AML-193 (cell line): Measurements from ENCODE around the gene TSNAXIP1.
A peak's percentile ranks its signal among the peaks of the same experiment; 100 is the strongest.

Source experiments
- DNase-seq, 2 experiments: peaks; one replicate each; lab custom pipeline; 2025; lab: John Stamatoyannopoulos, UW

The TSNAXIP1 gene

DNA sequence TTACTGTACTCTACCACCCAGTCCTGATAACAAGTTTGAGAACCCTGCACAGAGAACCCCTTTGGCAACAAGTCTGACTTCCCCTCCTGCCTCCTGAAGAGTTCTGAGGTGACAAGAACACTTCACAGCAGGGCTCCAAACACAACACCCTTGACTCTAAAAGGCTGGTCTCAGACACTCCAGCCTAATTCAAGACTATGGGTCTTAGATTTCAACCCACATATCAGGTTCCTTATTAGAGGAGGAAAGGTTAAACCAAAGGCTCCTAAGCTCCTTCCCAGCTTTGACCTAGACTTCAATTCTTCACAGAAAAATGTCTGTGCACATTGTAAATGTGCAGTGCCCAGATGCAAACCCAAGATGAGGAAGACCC, 23.4 kb upstream of the TSNAXIP1 start:
- no peak for DNase-seq

DNA sequence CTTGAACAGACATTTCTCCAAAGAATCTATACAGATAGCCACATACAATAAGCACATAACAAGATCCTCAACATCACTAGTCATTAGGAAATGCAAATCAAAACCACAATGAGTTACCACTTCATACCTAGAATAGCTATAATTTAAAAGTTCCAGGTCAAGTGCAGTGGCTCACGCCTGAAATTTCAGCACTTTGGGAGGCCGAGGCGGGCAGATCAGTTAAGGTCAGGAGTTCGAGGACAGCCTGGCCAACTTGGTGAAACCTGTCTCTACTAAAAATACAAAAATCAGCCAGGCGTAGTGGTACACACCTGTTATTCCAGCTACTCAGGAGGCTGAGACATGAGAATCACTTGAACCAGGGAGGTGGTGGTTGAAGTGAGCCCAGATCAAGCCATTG, 20.2 kb upstream of the TSNAXIP1 start:
- no peak for DNase-seq

GRCh38 chr16:67790071-67790470, 16.6 kb upstream of the TSNAXIP1 start:
- DNase-seq, result no peak

- DNase-seq, result no peak
Observed at GRCh38 chr16:67796099-67796718, 10.5 kb upstream of the TSNAXIP1 start.

DNA sequence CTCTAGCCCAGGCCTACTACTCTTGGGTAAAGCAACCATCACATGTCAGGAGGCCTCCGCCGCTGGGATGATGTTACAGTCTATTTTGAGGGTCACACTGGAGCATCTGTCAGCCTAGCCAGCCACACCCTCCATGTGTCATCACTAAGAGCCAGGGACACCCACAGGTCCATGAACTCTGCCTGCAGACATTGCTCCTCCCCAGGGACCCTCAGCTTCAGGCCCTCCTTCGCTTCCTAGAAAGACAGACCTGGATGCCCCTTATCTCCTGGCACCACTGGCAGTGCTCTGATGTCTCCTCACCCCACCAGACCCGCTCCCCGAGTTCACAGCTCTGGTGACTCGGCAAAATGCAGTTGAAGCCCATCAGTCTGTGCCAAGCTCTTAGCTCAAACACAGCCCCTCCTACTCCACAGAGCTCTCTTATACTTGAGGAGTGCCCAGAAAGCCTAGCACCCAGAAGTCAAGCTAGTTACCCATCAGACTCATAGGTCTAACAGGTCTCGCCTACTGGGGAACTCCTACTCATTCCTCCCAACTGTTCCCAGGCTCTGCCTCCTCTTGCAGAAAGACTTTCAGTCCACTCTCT, 6.3 kb upstream of the TSNAXIP1 start:
- DNase-seq, result no peak

DNA sequence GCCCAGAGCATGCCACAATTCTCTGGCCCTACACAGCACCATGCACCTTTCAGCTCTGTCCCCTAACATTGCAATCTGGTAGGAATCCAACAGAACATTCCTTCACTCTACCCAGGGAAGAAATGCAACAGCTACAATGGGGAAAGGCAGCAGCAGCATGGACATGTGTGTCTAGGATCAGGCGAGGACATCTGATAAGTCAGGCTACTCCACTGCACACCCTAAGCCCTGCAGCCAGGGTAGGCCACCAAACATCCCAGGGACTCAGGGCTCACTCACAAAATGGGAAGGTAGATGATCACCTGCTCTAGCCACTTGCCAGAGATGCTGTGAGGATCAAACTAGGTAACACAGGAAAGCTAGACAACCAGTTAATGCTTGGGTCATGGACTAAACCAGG, 5.4 kb upstream of the TSNAXIP1 start:
- DNase-seq, result no peak

DNA sequence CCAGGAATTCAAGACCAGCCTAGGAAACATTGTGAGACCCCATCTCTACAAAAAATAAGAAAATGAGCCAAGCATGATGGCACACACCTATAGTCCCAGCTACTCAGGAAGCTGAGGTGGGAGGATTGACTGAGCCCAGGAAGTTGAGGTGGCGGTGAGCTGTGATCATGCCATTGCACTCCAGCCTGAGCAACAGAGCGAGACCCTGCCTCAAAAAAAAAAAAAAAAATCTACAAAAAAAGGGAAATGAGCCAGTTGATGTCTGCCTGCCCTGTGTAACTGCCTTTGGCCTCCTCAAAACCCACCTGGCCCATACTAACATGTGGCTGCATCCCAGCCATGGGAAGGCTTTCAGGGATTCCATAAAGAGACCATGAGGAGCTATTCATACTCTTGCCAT, 4.8 kb upstream of the TSNAXIP1 start:
- no peak for DNase-seq

DNA sequence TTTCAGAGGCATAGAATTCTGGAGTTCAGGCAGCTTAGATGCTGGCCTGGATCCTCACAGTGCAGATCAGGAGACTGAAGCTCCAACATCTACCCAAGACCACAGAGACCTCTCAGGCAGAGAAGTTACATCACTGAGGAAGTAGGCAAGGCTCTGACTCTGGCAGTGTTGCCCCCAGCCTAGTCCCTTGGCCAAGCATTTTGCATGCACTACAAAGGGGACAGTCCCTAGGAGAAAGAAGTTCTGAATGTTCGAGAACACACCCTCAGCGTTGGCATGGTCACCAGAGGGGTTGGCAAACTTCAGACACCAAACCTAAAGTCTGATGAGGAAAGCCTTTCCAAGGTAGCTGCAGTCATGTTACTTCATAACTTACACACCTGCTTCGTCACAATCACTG, 2.8 kb upstream of the TSNAXIP1 start:
- peak; percentile 25 to 40 for DNase-seq

- no peak for DNase-seq
Observed at GRCh38 chr16:67804853-67805542, 1.7 kb upstream of the TSNAXIP1 start.

- DNase-seq, result no peak
Observed at GRCh38 chr16:67805718-67806427, 816 bp upstream of the TSNAXIP1 start.

- no peak for DNase-seq
Observed at GRCh38 chr16:67807148-67807682, 526 bp downstream of the TSNAXIP1 start.

- no peak for DNase-seq
Observed at GRCh38 chr16:67811899-67812298, 5.2 kb downstream of the TSNAXIP1 start.

DNA sequence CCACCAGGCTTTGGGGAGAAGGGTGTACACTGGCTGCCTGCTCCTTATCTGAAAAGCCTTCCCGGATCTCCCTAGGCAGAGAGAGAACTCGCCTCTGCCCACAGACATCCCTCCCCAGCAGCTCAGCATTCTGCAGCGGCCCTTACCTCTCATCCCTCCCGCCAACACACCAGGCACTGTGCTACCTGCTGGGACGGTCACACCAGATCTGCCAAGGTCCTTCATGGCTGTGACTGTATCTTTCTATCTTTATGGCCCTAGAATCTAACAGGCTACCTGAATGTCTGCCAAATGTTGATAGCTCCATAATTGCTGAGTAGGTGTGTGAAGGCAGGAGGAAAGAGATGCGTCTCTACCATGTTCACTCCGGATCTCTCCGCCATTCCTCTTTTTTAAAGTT, 7.9 kb downstream of the TSNAXIP1 start:
- no peak for DNase-seq

DNA sequence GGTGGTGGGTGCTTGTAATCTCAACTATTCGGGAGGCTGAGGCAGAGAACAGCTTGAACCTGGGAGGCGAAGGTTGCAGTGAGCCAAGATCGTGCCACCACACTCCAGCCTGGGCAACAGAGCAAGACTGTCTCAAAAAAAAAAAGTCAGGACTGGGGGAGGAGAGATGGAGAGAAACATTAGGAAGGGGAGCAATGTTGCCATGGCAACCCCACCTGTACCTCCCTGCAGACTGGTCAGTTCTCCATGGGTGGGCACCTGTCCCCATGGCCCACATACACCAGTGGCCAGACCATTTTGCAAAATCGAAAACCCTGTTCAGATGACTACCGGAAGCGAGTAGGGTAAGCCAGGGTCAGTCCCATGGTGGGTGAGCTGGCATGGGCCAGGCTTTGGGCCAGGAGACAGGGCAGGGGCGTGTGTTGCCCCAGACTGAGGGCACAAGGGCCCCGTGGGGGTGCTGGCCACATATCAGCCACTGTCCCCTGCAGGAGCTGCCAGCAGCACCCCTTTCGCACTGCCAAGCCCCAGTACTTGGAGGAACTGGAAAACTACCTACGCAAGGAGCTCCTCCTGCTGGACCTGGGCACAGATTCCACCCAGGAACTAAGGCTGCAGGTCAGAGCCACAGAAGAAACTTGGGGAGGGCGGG, 14.0 kb downstream of the TSNAXIP1 start:
- no peak for DNase-seq

DNA sequence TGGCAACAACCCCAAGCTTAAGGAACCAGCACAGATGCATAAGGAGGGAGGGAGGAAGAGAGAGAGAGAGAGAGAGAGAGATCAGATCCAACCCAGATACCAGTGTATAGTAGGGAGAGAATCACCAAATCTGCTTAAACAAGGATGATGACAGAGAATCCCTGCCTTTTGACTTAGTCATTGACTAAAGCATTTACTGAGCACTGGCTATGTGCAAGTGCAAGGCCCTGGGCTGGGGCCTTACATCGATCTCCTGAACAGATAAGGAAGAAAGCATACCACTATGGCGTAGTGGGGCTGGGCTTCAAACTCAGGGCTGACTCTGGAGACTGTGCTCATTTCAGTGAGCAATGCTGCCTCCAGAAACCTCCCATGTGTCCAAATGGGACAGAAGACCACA, 15.8 kb downstream of the TSNAXIP1 start:
- no peak for DNase-seq

GRCh38 chr16:67825119-67825518, 18.4 kb downstream of the TSNAXIP1 start:
- no peak for DNase-seq

GRCh38 chr16:67825906-67826305, 19.2 kb downstream of the TSNAXIP1 start:
- DNase-seq, result no peak

DNA sequence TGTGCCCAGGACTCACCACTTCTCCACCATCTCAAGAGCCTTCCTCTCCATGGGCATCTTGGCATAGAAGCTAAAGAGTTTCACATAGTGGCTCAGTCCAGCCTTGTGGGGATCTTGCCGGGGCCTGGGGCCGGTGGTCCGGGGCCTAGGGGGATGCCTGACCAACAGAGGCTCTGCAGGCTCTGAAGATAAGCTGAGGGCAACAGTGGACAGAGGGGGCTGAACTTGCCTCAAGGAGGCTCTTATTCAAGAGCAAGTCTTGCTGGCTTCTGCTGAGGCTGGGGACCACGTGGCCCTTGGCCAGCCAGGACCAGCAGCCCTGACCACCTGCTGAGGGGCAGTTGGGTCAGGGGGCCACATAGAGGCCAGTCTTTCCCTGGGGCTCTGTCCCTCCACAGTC, 22.0 kb downstream of the TSNAXIP1 start:
- DNase-seq, result no peak

DNA sequence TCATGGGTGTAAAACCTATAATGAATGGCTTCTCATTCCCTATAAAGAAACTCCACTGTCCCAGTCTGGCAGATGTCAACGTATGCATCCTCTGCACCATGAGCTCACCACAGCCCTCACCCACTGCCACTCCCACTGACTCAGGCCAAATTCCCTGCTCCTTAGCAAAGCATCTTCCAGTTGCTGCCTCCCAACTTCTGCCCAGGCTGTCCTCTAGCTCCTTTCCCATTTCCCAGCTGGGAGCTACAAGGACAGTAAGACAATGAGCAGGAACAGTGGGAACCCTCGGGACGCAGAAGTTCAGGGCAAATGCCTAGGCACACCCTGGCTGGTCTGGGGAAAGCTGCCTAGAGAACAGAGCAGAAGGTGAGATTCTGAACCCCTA, 26.3 kb downstream of the TSNAXIP1 start:
- no peak for DNase-seq

DNA sequence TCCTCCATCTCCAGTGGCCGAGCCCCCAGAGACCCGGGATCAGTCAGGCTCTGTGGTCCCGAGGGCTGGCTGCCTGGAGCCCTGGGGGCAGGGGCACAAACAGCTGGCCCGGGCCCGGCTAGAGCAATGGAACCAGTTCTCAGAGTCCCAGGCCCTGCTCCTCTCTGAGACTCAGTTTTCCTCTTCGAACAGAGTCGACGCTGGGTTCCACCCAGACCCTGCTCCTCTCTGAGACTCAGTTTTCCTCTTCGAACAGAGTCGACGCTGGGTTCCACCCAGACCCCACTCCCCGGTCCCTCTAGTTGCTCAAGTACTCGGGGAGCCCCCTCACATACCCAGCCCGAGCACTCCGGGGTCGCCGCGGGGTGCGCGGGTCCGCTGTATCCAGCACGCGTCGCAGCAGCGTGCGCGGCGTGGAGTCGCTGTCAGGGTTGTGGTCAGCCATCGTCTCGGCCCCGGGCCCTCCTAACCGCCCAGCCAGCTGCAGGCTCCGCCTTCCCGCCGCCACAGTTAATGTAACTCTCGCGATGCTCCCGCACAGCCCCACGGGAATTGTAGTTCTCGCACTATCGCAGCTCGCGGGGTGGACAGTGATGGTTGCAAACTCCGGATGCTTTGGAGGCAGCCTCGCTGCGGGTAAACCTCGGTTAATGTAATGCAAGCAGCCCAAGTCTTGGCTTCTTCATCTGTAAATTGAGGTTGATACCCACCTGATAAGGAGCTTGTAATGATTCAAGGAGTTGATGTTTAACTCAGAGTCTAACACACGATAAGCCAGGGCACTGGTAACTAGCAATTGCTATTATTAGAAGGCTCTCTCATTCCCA, 26.9 kb downstream of the TSNAXIP1 start:
- DNase-seq, result peak; percentile 83 to 90

- DNase-seq, result no peak
Observed at GRCh38 chr16:67834242-67834614, 27.5 kb downstream of the TSNAXIP1 start.
